Chondrocyte (in vitro differentiated cells): ENCODE data around the gene TLE5. TPM values are rescaled to one million over a fixed set of nuclear protein-coding genes. Genes with fewer than 3 reads are reported as not detected.
A peak's percentile ranks its signal among the peaks of the same experiment; 100 is the strongest.

Experiments
- DNase-seq: peaks from one replicate; pipeline ENCODE4 v3.0.0; 2021; ENCODE audit warnings: mixed read lengths, low spot score
- H3K27ac Mint-ChIP-seq: one replicate; pipeline ENCODE4 v1.8.0; 2021; ENCODE audit warnings: mild to moderate bottlenecking, moderate library complexity, mixed read lengths; ENCODE audit not compliant: unreplicated experiment
- H3K27me3 Mint-ChIP-seq: 2 replicates; pipeline ENCODE4 v1.8.0; 2021; ENCODE audit warnings: low read depth, mixed read lengths
- H3K36me3 Mint-ChIP-seq: 2 replicates; pipeline ENCODE4 v1.8.0; 2021; ENCODE audit warnings: low read depth, mixed read lengths
- H3K4me1 Mint-ChIP-seq: 2 replicates; pipeline ENCODE4 v1.8.0; 2021; ENCODE audit warnings: low read depth, mild to moderate bottlenecking, mixed read lengths
- H3K4me3 Mint-ChIP-seq: one replicate; pipeline ENCODE4 v1.8.0; 2021; ENCODE audit warnings: mild to moderate bottlenecking, moderate library complexity, mixed read lengths; ENCODE audit not compliant: unreplicated experiment
- H3K9me3 Mint-ChIP-seq: 2 replicates; pipeline ENCODE4 v1.8.0; 2021; ENCODE audit warnings: low read depth, mixed read lengths
- CTCF ChIP-seq: fragments of 200-600 bp; sonication (generic); IDR thresholded peaks from 2 replicates; pipeline ENCODE4 v1.5.0; 2021; ENCODE audit warnings: antibody characterized with exemption, mild to moderate bottlenecking, moderate library complexity
- total RNA-seq: library from RNA; stranded (reverse); gene quantifications from 3 replicates; pipeline ENCODE4 v1.2.1, GENCODE V29; 2021

TLE5 gene
- total RNA-seq, 1 donor from 2014 or later = 303 TPM

- Mint-ChIP-seq H3K36me3 (peaks cover 2% of the 10 kb centered on the region), H3K4me1 (peaks cover 20% of the 10 kb centered on the region), H3K4me3 (no peak overlapping the region), H3K27ac (no peak overlapping the region), H3K27me3 (peaks cover 34% of the 10 kb centered on the region), H3K9me3 (no peaks in the 10 kb centered on the region)
- TF ChIP-seq CTCF = no peak
- no peak for DNase-seq
Observed at GRCh38 chr19:3033595-3034405, 28.5 kb downstream of the TLE5 start.

GRCh38 chr19:3031607-3031867 lies 30.8 kb downstream of the TLE5 start:
- no peaks in the 10 kb centered on the region for H3K9me3 Mint-ChIP-seq
- TF ChIP-seq CTCF = no peak
- H3K36me3 Mint-ChIP-seq = peaks cover 3% of the 10 kb centered on the region
- H3K4me1 Mint-ChIP-seq = peaks cover 20% of the 10 kb centered on the region
- H3K27me3 Mint-ChIP-seq = peaks cover 39% of the 10 kb centered on the region
- no peak for DNase-seq
- H3K4me3 Mint-ChIP-seq = no peak overlapping the region
- H3K27ac Mint-ChIP-seq = no peak overlapping the region

GRCh38 chr19:3029065-3029923 lies 33.0 kb downstream of the TLE5 start, which contains the start of gene TLE2:
Gene TLE2 (minus strand): TSS chr19:3029280. CDS start chr19:3028904, 376 bp downstream.
- no peak for DNase-seq
- Mint-ChIP-seq H3K9me3 (no peaks in the 10 kb centered on the region), H3K27ac (no peak within 1 kb of the TSS), H3K4me1 (peaks cover 1% of the 10 kb centered on the region), H3K36me3 (peaks cover 3% of the 10 kb centered on the region), H3K4me3 (peak within 1 kb of the TSS; percentile 60), H3K27me3 (peaks cover 42% of the 10 kb centered on the region)
- no peak for TF ChIP-seq CTCF

- peaks cover 3% of the 10 kb centered on the region for H3K36me3 Mint-ChIP-seq
- no peak for DNase-seq
- no peak overlapping the region for H3K27ac Mint-ChIP-seq
- H3K4me1 Mint-ChIP-seq = no peaks in the 10 kb centered on the region
- H3K4me3 Mint-ChIP-seq = peak overlapping the region; percentile 60
- TF ChIP-seq CTCF = no peak
- H3K27me3 Mint-ChIP-seq = peaks cover 37% of the 10 kb centered on the region
- no peaks in the 10 kb centered on the region for H3K9me3 Mint-ChIP-seq
Observed at GRCh38 chr19:3028305-3029064, 33.8 kb downstream of the TLE5 start.

- Mint-ChIP-seq H3K4me1 (no peaks in the 10 kb centered on the region), H3K4me3 (peak overlapping the region; percentile 59), H3K9me3 (no peaks in the 10 kb centered on the region), H3K27ac (no peak overlapping the region), H3K36me3 (peaks cover 3% of the 10 kb centered on the region), H3K27me3 (peaks cover 36% of the 10 kb centered on the region)
- DNase-seq = no peak
- no peak for TF ChIP-seq CTCF
Observed at GRCh38 chr19:3027981-3028304, 34.4 kb downstream of the TLE5 start.
